NCI-H187 treated with DMSO at 0.1 percent for 48 hours (cell line): ENCODE data around the gene IMMP1L.

Experiments
- DNase-seq: peaks from one replicate; lab custom pipeline; 2025; lab: John Stamatoyannopoulos, UW

Gene IMMP1L

GRCh38 chr11:31387379-31387778 is 122.0 kb downstream of the IMMP1L start:
- no peak for DNase-seq

- no peak for DNase-seq
Measured at GRCh38 chr11:31383116-31383515, 126.3 kb downstream of the IMMP1L start.
